Vagina (tissue), 2 donors: ENCODE results near the gene ADGRF1. TPM values are rescaled to one million over a fixed set of nuclear protein-coding genes. Genes with fewer than 3 reads are reported as not detected.

Source experiments
- DNase-seq, 2 donors: peaks; one replicate each; pipeline ENCODE4 v3.0.0-alpha.2; 2017; ENCODE audit errors: extremely low spot score in 2 of 2
- H3K27ac ChIP-seq: fragments of 200-600 bp; sonication (generic); one replicate; pipeline ENCODE4 v1.5.1; 2019
- H3K27me3 ChIP-seq: fragments of 200-600 bp; sonication (generic); one replicate; pipeline ENCODE4 v1.5.1; 2019
- H3K36me3 ChIP-seq, 2 donors: fragments of 200-600 bp; sonication (generic); one replicate each; pipeline ENCODE4 v1.5.1; 2017 to 2019
- H3K4me1 ChIP-seq: fragments of 200-600 bp; sonication (generic); one replicate; pipeline ENCODE4 v1.5.1; 2019
- H3K4me3 ChIP-seq, 2 donors: fragments of 200-600 bp; sonication (generic); 1 replicate in 1 of 2; 2 replicates in 1 of 2; pipeline ENCODE4 v1.5.1; 2016 to 2019
- H3K9me3 ChIP-seq: fragments of 200-600 bp; sonication (generic); one replicate; pipeline ENCODE4 v1.5.1; 2019
- POLR2A ChIP-seq, 2 donors: fragments of 450-650 bp; IDR thresholded peaks; one replicate each; pipeline ENCODE4 v1.6.1; 2017; ENCODE audit warnings: antibody characterized with exemption in 2 of 2, mild to moderate bottlenecking in 2 of 2, moderate library complexity in 2 of 2
- POLR2AphosphoS5 ChIP-seq, 2 donors: sonication (generic); formaldehyde crosslinking; IDR thresholded peaks; one replicate each; pipeline ENCODE4 v1.9.0; 2017; ENCODE audit warnings: antibody characterized with exemption in 2 of 2, mild to moderate bottlenecking in 2 of 2, low read depth in 1 of 2; ENCODE audit not compliant: insufficient read depth in 1 of 2
- intact Hi-C: fragments of 100-400 bp; cut with DNase I; formaldehyde crosslinking; loops from one replicate; pipeline ENCODE4 v1.15.1; 2023
- total RNA-seq: library from RNA; depleted of rRNA; stranded (reverse); fragments of >200 nt; gene quantifications from one replicate; pipeline ENCODE4 v1.2.3, GENCODE V29; 2016
- TF ChIP-seq, protein P1 (sequence below), 3 experiments: fragments of 450-650 bp in 2 of 3; fragments of 200-600 bp in 1 of 3; sonication (generic) in 1 of 3; IDR thresholded peaks; one replicate each; pipeline ENCODE4 v1.5.1; 2017 to 2019; ENCODE audit warnings: antibody characterized with exemption in 3 of 3, mild to moderate bottlenecking in 2 of 3, moderate library complexity in 2 of 3

ADGRF1 gene
- total RNA-seq, 1 donor from 2014 or later = 8.3 TPM

DNA sequence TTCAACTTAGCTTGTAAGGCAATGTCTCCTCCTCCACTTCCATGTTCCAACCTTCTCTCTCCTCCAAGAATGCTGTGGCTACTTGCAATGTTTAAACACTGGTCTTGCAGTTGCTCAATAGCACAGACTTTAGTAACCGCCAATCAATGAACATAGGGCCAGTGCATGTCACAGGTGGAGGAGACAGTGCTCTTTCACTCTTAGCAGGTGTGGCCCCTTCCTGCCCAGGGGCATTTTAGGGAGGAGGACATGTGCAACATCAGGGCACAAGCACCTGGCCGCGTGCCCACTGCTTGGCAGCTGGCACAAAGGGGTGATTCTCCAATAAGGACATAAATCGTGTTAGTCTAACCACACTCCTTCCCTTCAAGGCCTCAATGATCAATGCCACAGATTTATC lies 41.3 kb downstream of the ADGRF1 start:
- DNase-seq = no peak
- intact Hi-C loops = no loop called here
- TF ChIP-seq POLR2A (IDR thresholded peaks at IDR 0.05) = no peak
- TF ChIP-seq, protein P1, sequence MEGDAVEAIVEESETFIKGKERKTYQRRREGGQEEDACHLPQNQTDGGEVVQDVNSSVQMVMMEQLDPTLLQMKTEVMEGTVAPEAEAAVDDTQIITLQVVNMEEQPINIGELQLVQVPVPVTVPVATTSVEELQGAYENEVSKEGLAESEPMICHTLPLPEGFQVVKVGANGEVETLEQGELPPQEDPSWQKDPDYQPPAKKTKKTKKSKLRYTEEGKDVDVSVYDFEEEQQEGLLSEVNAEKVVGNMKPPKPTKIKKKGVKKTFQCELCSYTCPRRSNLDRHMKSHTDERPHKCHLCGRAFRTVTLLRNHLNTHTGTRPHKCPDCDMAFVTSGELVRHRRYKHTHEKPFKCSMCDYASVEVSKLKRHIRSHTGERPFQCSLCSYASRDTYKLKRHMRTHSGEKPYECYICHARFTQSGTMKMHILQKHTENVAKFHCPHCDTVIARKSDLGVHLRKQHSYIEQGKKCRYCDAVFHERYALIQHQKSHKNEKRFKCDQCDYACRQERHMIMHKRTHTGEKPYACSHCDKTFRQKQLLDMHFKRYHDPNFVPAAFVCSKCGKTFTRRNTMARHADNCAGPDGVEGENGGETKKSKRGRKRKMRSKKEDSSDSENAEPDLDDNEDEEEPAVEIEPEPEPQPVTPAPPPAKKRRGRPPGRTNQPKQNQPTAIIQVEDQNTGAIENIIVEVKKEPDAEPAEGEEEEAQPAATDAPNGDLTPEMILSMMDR (IDR thresholded peaks at IDR 0.05) = no peak

DNA sequence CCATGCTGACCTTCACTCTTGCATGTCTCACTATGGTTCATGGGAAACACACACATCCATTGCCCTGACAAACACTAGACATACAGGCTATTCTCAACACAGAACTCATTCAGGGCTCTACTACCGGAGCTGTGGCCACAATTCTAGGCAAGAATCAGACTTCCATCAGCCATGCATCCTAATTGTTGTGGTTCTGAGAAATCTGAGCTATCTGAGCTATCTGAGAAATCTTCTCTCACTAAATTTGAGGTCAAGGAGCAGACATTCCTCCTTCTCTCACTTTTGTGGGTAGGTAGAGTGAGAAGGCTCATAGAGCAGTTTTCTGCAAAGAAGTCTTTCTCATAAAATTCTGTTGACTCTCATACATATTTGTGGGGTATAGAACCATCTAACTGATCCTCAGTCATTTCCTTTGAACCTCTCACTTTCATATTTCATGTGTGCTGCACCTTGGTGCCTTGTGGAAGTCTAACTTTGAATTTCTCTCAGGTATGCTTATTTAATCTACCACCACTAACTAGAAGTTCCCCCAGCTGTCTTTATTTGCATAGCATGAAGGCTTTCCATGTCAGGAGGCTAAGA lies 43.6 kb downstream of the ADGRF1 start:
- no peak overlapping the region for H3K4me3 ChIP-seq
- no peaks in the 10 kb centered on the region for H3K9me3 ChIP-seq
- H3K36me3 ChIP-seq = no peaks in the 10 kb centered on the region
- DNase-seq = no peak
- H3K27me3 ChIP-seq = no peaks in the 10 kb centered on the region
- TF ChIP-seq POLR2A (IDR thresholded peaks at IDR 0.05) (no peak), POLR2AphosphoS5 (IDR thresholded peaks at IDR 0.05; ENCODE audit: insufficient read depth in 1 of 2, low read depth in 1 of 2) (no peak)
- TF ChIP-seq, protein P1 (IDR thresholded peaks at IDR 0.05) = no peak
- no peak overlapping the region for H3K27ac ChIP-seq
- intact Hi-C loops = no loop called here
- no peaks in the 10 kb centered on the region for H3K4me1 ChIP-seq

More for the DNA sequence above, 41.3 kb downstream of the ADGRF1 start:
- Histone ChIP-seq H3K27ac (no peak overlapping the region), H3K27me3 (no peaks in the 10 kb centered on the region), H3K9me3 (no peaks in the 10 kb centered on the region), H3K4me3 (no peak overlapping the region), H3K4me1 (no peaks in the 10 kb centered on the region), H3K36me3 (no peaks in the 10 kb centered on the region)

DNA sequence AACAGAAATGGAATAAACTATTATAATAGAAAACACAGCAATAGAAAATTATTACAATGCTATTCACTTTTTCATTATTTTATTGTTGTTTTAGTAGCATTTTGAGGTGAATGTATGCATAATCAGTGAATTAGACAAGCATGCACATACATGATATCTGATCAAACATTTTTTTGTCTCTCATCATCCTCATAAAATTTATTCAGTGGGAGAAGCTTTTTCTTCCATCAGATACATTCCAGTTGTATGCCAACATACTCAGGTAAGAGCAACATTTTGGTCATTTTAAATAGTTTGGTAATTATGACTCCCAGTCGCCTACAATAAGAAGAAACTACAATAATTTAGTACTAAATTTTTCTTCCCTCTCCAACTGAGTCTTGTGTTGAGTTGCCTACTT lies 44.5 kb downstream of the ADGRF1 start:
- TF ChIP-seq, protein P1 (IDR thresholded peaks at IDR 0.05) = no peak
- TF ChIP-seq POLR2A (IDR thresholded peaks at IDR 0.05) (no peak), POLR2AphosphoS5 (IDR thresholded peaks at IDR 0.05; ENCODE audit: insufficient read depth in 1 of 2, low read depth in 1 of 2) (no peak)
- H3K4me3 ChIP-seq = no peak overlapping the region
- H3K27me3 ChIP-seq = no peaks in the 10 kb centered on the region
- intact Hi-C loops = no loop called here
- no peak overlapping the region for H3K27ac ChIP-seq
- DNase-seq = no peak
- H3K36me3 ChIP-seq = no peaks in the 10 kb centered on the region
- no peaks in the 10 kb centered on the region for H3K4me1 ChIP-seq
- H3K9me3 ChIP-seq = no peaks in the 10 kb centered on the region

DNA sequence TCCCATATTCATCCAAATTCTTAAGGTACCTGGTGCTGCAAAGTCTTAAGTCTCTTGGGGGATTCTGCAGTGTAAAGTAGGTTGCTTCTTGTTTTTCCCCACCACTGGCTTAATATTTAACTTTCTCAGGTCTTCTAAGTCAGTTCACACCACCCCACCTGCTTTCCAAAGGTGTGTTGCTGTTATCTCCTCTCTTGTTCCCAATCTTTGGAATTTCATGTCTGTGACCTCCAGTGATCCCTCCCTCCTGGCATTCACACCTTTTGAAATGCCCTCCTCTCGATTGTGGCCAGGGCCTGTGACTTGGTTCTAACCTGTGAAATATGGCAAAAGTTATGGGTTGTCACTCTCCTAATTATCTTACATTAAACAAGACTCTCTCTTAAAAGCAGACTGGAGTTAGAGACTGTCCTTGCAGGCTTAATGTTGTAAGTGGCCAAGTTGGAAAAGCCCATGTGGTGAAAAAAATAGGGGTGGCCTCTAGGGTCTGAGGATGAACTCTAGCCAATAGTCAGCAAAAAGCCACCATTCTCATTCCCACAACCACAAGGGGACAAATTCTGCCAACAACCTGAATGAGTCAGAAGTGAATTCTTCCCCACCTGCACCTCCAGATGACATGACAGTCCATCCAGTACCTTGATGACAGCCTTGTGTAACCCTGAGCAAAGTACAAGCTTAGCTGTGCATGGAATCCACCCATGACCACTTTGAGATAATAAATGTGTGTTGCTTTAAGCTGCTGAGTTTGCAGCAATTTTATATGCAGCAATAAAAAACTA lies 45.1 kb downstream of the ADGRF1 start:
- Histone ChIP-seq H3K27ac (no peak overlapping the region), H3K9me3 (no peaks in the 10 kb centered on the region), H3K27me3 (no peaks in the 10 kb centered on the region), H3K36me3 (no peaks in the 10 kb centered on the region), H3K4me1 (no peaks in the 10 kb centered on the region), H3K4me3 (no peak overlapping the region)
- DNase-seq = no peak
- no peak for TF ChIP-seq POLR2A (IDR thresholded peaks at IDR 0.05)
- no peak for TF ChIP-seq POLR2AphosphoS5 (IDR thresholded peaks at IDR 0.05; ENCODE audit: insufficient read depth in 1 of 2, low read depth in 1 of 2)
- TF ChIP-seq, protein P1 (IDR thresholded peaks at IDR 0.05) = no peak
- intact Hi-C loops = no loop called here

DNA sequence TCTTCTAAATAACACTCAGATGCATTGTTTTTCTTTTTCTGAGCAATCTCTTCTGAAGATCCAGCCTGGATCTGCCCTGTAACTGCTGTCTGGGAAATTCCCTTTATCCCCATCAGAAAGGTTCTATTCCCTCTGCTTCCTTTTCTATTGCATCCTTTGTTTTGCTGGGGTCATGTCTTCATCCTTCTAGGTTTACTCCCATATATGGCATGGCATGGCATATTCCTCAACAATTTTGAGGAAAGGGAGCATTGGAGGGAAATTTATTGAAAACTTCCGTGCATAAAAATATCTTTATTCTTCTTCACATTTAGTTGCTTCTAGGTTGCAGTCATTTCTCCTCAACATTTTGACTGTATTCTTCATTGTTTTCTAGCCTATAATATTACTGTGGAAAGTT lies 47.2 kb downstream of the ADGRF1 start:
- intact Hi-C loops = loop anchor here (5.0 kb wide), 1 partner anchor 148 kb away; no protein-coding TSS in a partner anchor

More for the DNA sequence above, 47.2 kb downstream of the ADGRF1 start:
- no peak overlapping the region for H3K4me3 ChIP-seq
- no peak overlapping the region for H3K27ac ChIP-seq
- no peaks in the 10 kb centered on the region for H3K9me3 ChIP-seq
- TF ChIP-seq, protein P1 (IDR thresholded peaks at IDR 0.05) = no peak
- TF ChIP-seq POLR2A (IDR thresholded peaks at IDR 0.05) (no peak), POLR2AphosphoS5 (IDR thresholded peaks at IDR 0.05; ENCODE audit: insufficient read depth in 1 of 2, low read depth in 1 of 2) (no peak)
- no peaks in the 10 kb centered on the region for H3K27me3 ChIP-seq
- no peaks in the 10 kb centered on the region for H3K36me3 ChIP-seq
- DNase-seq = no peak
- H3K4me1 ChIP-seq = no peaks in the 10 kb centered on the region
